Measurements from ENCODE around the gene MAGI2.
"Not testable (repeated sequence)": the region's sequence is repeated elsewhere in the genome, so short reads cannot be mapped to it uniquely, and the experiment has no call there.

The MAGI2 gene

DNA sequence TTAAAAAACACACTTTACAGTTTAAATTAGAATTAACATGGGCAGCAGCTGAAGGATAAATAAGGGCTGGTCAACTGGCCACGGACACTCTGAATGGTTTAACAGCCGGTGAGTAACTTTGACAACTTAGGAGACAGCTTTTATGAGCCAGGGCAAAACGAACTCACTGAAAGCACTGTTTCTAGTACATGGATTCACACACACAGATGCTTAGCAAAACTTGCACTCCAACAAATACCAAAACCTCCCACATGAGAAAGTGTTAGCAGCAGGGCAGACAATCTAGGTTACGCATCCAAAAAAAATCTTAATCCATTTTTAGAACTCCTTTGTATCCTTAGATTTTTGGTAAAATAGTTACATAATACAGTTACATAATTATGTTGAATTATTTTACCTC lies 1168.5 kb downstream of the MAGI2 start:
- DNase-seq (ENCODE audit: low read depth): no peak

DNA sequence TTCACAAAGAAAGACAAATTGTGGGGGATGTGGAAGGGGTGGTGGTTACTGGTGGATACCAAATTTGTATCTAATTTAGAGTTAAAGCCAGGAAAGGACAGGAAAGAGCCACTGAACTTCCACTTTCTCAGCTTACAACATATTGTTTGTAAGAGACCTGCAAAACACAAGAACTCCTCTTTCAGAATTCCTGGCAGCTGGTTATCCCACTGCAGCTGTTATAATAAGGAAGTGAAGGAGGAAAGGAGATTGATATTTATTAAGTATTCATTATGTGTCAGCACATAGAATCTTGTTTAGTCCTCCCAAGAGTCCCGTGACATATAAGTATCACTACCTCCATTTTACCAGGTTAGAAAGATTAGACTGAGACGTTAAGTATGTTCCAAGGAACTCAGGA lies 1173.2 kb downstream of the MAGI2 start:
- DNase-seq (ENCODE audit: low read depth): no peak

DNA sequence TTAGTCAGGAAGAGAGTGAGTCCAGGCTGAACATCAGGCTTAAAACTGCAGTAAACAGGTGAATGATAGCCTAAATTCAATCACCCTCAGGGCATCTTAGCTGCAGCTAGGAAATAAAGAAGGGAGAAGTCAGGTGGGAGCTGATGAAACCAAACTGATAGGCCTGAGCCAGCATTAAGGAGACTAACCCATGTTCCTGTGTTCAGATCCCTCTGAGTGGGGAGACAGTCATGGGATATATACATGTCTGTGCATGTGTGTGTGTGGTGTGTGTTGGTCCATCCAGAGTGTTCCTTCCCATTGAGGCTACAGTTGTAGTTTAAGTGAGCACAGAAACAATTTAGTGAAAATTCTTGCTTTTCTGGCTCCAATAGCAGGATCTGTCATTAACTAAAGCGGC lies 1174.0 kb downstream of the MAGI2 start:
- DNase-seq (ENCODE audit: low read depth): no peak

DNA sequence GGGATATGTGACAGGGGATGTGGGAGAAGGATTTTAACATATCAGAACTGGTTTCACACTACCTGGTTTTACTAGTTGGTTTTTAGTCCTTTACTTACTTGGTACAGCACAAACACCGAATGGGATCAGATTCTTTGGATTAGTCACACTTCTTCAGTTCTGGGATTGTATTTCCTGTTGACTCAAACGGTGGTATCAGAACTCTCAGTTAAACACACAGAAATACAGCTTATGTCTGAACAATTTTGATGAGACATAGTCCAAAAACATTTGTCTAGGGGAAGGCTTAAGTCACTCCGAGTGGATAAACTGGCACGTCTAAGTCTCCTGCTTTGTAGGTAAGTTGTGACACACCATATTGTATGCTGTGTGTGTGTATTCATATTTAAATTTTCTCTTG lies 1174.4 kb downstream of the MAGI2 start:
- no peak for DNase-seq (ENCODE audit: low read depth)

DNA sequence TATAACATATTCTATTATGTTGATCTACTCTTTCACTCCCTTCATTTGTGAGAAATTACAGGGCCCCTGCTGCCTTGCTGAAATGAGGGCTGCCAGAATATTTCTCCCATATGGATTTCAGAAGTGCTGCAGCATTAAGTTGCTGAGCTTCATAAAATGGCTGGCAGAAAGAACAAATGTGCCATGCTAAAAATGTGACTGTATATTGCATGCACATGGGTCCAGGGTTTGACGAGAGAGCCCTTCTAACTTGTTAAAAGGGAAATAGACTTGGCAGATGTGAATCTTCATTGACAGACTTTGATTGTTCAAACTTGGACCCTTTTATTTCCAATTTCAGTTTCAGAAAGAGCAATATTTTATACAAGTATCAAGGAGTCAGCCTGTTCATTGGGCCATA lies 1186.3 kb downstream of the MAGI2 start:
- no peak for DNase-seq (ENCODE audit: low read depth)

DNA sequence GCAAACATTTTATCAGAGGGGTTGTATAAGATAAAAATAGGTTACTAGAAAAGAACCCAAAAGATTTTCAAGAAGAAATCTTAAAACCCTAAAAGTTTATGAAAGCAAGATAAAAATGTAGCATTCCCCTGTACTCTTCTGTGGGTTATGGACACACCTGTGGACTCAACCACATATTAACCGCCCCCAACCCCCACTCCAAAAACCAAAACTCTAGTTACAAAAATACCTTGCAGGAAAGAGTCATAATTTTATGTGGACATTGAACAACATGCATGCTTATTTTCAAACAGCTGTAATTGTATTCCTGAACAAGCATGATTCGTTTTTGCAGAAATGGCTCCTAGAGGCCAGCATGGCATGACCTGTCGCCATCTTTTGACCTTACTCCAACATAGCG lies 1188.0 kb downstream of the MAGI2 start:
- no peak for DNase-seq (ENCODE audit: low read depth)

DNA sequence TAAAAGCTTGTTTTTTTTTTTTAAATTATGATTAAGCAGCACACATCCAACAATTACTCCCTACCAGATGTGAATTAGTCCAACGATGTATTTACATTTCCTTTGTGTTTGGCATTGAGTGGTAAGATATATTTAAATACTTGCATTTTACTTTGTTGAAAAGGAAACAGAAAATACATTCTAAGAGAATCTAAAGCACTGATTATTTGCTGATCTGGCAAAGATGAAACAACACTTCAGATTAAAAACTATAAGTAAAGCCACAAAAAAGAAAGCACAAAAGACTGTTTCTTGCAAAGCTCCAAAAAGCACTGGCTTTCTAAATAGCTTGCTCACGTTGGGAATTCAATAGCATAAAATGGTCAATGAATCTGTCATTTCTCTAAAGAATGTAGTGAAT lies 1188.4 kb downstream of the MAGI2 start:
- DNase-seq (ENCODE audit: low read depth): no peak

DNA sequence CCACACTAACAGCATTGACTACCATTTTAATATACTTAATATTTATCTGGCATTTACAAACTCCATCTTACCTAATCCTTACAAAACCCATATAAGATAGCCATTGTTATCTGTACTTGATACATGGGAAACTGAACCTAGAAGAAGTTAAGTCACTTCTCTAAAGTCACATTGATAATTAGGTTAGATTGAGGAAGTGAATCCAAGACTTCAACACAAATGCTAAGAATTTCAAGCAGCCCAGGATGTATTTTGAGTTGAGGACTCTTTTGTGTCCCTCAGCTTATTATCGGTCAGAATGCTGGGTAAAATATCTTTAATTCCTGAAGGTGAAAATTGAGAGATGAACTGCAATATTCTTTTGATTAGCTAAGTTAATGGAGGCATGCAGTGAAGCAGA lies 1189.4 kb downstream of the MAGI2 start:
- DNase-seq (ENCODE audit: low read depth): no peak

DNA sequence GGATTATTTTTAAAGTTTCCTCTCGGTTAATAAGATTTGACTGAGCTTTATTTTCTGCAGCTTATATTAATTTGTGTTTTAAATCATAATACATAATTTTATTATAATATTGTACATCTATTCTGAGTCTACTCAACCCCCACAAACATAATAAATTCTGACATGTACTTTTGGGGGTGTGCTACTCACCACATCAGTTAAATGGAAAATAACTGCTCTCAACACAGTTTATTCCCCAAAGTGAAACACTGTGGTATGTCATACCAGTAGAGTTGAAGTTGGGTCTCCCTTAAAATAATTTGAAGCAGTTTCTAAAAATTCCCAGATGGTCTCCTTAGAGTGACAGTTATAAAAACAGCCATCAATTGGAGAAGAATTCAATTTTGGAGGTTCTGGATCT lies 1191.7 kb downstream of the MAGI2 start:
- DNase-seq (ENCODE audit: low read depth): no peak

DNA sequence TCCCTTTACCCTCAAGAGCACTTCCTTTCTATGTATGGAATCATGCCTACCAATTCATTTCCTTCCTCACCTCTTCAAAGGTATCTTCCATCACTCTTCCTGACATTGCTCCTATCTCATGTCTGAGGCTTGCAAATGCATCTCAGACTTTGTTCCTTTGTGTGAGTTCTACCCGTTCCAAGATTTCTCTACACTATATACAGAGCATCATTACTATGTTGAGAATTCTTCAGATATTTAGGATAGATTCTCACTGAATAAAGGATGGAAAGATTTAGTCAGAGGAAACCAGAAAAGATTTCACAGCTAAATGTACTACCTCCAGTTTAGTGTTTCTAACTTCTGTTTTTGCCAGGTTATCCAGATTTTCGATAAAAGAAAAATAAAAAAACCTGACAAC lies 1192.2 kb downstream of the MAGI2 start:
- no peak for DNase-seq (ENCODE audit: low read depth)

DNA sequence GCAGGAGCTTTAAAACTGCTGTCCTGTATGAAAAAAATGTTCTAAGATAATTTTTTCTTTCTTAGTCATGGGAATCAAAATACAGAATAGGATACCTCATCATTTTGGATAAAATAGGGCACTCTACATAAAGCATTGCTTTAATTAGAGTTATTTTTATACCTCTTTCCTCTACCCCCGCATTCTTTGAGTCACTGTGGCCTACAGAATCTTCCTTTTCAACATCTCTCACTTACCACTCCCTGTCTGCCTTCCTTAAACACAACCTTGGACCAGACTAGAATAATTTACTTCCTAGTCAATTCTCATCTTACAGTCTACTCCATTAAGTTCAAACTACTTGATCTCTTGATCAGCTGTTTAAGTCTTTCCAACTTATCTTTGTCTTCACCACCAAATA lies 1192.6 kb downstream of the MAGI2 start:
- no peak for DNase-seq (ENCODE audit: low read depth)

DNA sequence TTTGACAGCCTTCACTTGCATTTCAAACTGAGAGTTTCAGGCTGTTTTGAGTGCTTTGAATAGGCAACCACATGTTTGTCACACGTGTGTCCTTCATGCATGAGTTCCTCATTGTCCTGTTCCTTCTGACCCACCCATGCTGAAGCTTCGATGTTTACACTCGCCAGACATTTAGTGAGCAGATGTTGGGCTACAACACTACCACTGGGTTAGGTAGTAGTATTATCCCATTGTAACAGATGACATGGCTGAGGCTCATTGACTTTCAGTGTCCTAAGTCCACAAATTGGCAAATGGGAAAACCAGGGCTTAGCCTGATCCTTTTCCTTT lies 1198.8 kb downstream of the MAGI2 start:
- no peak for DNase-seq (ENCODE audit: low read depth)

DNA sequence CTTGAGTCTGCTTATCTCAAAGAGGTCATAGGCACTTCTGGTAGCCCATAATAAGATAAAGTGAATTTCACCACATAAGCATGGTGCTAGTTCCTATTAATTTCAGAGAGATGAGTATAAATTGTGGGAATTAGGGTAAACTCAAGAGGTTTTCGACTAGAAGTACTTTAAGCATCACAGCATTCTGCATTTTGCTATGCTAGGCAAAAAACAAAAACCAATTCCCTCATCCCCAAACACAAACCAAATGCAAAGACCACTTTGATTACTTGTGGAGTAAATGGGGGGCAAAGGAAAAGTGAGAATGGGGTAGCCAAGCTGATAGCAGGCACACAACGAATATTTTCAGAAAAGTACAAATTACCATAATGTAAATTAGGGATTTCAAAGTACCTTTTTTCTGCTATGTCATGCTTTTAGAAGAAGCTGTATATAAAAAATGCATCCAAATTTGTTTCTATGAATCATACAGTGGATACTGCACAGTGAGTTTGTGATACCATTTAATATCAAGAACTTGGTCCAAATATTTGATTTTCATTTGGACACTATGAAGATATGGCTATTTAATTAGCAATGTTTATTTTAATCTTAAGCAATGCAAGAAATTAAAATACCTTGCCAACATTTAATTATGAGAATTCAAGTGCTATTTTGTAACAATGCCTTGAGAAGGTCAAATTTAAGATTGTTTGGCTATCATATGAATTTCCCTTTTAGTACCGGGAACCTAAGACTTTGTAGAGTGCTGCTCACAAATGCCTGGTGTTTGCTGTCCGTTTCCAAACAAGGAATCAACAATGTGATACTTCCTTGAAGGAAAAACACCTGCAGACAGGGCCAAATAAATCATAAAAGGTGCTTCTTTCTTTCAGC lies 1199.4 kb downstream of the MAGI2 start:
- DNase-seq (ENCODE audit: low read depth): no peak

DNA sequence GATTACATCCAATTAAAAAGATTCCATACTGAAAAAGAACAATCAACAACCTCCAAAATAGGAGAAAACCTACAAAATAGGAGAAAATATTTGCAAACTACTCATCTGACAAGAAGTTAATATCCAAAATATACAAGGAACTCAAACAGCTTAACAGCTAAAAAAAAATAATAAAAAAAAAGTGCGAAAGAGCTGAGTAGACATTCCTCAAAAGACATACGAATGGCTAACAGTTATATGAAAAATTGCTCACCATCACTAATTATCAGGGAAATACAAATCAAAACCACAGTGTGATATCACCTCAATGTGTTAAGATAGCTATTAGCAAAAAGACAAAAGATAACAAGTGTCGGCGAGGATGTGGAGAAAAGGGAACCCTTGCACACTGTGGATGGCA lies 1204.6 kb downstream of the MAGI2 start:
- no peak for DNase-seq (ENCODE audit: low read depth)

DNA sequence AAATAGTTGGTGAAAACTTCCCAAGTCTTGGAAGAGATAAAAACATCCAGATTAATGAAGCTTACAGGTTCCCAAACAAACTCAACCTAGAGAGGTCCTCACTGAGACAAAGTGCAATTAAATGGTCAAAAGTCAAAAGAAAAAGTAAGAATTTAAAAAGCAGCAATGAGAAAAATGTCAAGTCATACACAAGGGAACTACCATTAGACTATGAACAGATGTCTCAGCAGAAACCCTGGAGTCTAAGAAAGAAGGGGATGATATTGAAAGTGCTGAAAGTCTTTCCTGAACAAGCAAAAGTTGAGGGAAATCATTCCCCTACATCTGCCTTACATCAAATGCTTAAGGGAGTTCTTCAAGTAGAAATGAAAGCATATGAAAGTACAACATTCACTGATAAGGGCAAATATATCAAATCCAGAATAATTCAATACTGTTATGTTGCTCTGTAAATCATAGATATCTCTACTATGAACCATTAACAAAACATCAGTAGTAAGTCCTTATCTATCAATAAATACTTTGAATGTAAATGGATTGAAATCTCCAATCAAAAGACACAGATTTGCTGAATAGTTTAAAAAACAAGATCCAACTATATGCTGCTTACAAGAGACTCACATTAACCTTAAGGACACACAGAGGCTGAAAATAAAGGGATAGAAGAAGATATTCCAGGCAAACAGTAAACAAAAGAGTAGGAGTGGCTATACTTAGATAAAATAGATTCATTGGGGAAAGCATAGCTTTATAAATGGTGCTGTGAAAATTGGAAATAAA lies 1205.4 kb downstream of the MAGI2 start:
- no peak for DNase-seq (ENCODE audit: low read depth)

DNA sequence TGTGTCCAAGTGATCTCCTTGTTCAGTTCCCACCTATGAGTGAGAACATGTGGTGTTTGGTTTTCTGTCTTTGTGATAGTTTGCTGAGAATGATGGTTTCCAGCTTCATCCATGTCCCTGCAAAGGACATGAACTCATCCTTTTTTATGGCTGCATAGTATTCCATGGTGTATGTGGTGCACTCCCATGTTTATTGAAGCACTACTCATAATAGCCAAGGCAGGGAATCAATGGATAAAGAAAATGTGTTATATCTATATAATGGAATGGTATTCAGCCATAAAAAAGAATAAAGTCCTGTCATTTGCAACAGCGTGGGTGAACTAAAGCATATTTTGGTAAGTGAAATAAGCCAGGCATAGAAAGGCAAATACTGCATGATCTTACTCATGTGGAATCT lies 1213.3 kb downstream of the MAGI2 start:
- DNase-seq (ENCODE audit: low read depth): not testable (repeated sequence)

DNA sequence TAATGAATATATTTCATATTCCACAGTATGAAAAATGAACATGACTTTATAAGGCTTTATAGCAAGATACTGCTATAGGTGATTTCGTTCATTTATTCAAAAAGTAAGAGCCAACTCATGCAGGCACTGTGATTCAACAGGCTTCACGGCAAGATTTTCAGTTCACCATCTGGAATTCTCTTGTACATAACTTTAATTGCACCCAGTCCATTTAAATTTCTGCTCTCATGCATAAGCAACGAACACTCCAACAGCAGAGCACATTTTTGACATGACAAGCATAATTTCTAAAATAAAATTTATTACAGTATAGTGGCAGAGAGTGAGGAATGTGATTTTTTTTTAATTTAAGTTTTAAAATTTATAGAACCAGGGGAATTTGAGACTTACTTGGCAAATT lies 1218.8 kb downstream of the MAGI2 start:
- no peak for DNase-seq (ENCODE audit: low read depth)

DNA sequence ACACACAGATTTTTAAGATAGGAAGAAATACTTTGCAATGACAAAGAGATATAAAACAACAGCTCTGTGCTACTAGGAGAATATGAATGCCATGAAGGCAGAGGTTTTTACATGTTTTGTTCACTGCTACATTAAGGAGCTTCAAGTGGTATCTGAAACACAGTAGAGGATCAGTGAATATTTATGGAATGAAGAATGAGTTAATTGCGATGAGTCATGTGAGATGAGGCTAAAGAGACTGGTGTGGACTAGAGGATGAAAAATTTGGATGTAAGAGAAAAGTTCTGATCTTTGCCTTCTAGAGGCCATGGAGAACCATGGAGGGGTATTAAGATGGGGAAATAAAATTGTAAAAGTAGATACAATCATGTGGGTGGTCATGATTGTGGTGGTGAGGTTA lies 1220.7 kb downstream of the MAGI2 start:
- DNase-seq (ENCODE audit: low read depth): no peak

DNA sequence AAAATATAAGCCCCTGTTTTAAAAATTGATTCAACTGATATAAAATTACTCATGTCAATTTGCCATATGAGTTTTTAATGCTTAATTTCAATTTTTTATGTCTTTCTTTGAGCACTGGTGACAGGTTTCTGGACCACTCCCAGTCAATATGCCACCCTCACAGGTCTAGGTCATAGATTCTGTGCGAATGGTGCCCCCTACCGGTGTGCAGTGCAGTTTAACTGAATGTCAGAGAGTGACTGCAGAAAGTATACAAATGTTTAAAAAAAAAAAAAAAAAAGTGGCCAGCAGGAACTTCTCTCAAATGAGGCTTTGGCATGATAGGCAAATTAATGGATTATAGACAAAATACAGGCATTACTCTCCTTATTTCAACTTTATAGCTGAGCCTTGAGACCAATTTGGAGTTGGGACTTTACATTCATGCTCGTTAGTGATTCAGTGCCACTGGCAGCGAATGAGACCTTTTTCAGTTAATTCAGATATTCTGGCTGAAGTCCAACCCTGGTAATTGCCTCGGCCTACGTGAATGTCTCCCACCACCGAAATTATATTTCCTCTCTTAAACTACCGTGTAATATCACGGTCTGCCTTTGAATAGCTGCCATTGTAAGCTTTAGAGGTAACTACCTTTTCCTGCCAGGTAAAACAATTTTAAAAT lies 1227.3 kb downstream of the MAGI2 start:
- DNase-seq (ENCODE audit: low read depth): no peak

DNA sequence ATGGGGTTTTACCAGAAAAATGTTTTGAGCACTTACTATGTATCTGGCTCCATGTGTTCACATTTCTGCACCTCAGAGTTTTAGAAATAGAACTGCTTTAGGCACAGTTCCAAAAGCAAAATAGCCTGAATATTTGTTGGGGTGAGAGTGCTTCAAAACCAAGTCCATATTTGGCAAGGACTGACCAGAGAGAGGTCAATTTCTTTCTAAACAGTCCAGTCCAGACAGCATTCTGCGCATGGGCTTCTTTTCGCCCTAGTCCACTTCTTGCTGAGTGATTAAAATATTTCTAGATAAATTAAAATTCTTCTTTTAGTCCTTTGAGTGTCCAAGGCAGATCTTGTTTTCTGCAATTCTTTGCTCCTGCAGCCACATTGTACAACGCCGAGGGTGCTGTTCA lies 1227.9 kb downstream of the MAGI2 start:
- DNase-seq (ENCODE audit: low read depth): no peak

DNA sequence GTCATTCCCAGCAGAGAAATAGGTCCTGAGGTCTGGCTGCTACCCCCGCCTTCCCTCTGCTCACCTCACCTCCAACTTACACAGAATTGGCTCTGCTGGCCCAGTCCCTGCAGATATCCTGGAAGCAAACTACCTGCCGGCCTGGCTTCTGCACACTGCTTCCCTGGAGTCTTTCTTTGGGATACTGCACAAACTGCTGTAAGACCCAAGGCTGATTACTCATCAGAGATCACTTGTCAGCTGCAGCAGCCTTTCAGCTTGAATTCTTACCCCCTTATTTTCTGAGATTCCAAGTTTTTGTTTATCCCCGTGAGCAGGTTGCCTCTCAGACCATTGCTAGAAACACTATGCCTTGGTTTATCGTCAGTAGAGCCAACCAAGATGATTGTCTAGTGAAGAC lies 1228.5 kb downstream of the MAGI2 start:
- DNase-seq (ENCODE audit: low read depth): no peak

DNA sequence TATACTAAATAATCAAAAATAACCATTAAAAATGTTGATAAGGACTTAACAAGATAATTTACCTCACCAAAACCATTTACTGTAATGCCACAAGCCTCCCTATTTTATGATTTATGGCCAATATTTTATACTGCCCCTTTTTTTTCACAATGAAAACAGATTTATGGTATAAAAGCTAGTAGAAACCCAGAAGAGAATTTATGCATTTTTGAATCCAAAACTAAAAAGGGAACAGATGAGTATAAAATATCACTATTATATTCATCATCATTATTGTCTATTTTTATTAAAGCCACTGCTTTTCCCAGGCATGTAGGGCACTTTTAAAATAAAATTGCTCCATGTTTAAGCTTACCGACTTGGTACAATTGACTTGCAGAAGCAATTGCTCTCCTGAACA lies 1229.9 kb downstream of the MAGI2 start:
- no peak for DNase-seq (ENCODE audit: low read depth)

Data from stimulated activated CD8-positive, alpha-beta memory T cell treated with anti-CD3 and anti-CD28 coated beads, Interleukin-15, amount 100 ng/mL, for 1 hour (primary cell).